Cardiac atrium fibroblast (primary cell): ENCODE measurements around the gene CACNG7. TPM values are rescaled to one million over a fixed set of nuclear protein-coding genes. Genes with fewer than 3 reads are reported as not detected.

Experiments used
- total RNA-seq: library from RNA; depleted of rRNA; stranded (reverse); fragments of >200 nt; gene quantifications from 2 replicates; pipeline ENCODE4 v1.2.3, GENCODE V29; 2015

The CACNG7 gene, protein sequence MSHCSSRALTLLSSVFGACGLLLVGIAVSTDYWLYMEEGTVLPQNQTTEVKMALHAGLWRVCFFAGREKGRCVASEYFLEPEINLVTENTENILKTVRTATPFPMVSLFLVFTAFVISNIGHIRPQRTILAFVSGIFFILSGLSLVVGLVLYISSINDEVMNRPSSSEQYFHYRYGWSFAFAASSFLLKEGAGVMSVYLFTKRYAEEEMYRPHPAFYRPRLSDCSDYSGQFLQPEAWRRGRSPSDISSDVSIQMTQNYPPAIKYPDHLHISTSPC
- 6.3 and 11.3 TPM in 2 replicates for total RNA-seq

DNA sequence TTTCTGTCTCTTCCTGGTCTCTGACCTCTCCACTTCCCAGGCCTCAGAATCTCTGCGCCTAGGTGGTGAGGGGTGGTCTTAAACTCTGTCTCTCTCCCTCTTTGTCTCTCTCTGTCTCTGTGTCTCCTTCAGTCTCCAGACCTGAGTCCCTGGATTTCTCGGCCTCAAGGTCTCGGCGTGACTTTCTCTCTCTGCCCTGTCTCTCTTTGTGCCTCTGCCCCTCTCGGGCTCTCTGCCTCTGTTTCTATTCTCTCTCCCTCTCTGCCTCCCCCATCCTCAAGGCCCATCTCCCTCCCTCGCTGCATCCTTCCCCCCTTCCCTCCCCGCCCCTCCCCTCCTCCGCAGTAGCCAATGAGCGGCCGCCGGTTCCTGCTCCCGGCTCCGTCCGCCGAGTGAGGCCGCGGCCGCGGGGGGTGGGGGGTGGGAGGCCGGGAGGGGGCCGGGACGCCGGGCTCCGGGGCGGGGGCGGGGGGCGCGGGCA lies at the start of gene CACNG7:
Gene CACNG7 (plus strand): TSS at position 344 of the 481 bp plus-strand sequence. CDS start 3,554 bp downstream, outside the sequence.

DNA sequence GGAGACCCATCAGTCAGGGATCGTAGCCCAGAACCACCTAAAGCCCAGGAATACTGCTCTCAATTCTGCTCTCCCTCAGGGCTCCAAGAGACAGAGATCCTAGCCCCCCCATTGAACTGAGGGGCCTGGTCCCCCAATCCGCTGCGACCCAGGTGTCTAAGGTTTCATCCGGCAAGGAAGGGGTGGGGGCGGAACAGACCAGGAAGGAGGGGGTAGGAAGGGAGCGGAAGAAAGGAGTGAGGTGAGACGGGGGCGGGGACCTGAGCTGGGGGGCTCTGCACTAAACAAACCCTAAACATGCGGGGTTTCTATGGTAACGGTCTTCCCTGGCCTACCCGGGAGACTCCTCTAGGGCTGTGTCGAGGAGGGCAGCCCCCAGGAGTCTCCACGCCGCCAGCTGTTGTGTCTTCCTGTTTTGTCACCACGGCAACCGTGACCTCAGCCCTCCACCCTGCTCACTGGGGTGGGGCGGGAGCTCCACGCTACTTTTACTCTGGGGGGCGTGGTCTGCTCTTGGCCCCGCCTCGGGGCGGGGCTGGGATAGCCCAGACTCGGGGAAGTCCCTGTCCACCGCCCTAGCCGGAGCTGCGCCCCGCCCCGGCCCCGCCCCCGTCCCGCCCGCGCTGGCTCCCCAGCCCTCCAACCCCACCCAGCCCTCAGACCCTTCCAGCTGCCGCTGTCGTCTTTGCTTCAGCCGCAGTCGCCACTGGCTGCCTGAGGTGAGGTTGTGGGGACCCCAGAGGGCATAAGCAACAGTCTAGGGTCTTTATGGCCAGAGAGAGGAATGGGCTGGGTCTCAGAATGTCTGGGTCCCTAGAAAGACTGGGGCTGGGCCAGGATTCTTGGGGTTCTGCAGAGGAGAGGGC lies 41.6 kb upstream of the CACNG7 start, which contains the start of gene MYADM:
Gene MYADM (plus strand): TSS at position 659 of the 866 bp plus-strand sequence. CDS start 5,647 bp downstream, outside the sequence.

DNA sequence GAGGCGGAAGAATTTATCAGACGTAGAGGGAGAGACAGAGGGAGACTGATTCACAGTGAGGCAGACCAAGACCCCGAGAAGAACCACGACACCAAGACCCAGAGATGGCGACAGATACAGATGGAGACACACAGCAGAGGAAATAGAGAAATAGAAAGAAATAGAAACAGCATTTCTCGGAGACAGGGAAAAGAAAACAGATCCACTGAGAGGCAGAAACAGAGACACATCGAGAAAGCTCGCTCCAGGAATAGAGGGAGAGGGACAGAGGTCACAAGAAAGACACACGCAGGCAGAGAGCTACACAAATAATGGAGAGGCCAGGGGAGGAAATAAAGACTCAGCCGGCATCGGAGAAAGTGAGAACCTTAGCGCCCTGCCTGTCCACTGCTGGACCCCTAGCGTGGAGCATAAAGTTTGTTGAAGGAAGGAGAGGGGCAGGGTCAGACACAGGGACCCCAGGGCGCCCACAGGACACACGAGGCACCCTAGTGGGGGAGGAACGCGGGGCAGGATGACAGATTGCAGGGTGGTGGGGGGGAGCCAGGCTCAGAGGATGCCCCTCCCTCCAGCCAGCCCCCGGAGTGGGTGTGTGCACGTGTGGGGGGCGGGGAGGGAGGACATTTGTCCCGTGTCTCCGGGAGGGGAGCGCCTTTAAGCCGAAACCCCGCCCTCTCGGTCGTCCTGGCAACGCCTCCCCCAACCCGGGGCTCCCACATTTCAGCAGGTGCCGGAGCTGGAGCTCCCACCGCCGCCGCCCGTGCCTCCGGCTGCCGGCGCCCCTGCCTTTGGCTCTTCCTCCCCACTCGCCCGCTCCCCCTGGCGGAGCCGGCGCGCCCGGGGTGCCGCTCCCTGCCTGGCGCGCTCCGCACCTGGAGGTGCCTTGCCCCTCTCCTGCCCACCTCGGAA lies 27.3 kb upstream of the CACNG7 start, which contains the start of gene PRKCG:
Gene PRKCG (plus strand): TSS at position 716 of the 909 bp plus-strand sequence. CDS start 298 bp downstream, outside the sequence.

DNA sequence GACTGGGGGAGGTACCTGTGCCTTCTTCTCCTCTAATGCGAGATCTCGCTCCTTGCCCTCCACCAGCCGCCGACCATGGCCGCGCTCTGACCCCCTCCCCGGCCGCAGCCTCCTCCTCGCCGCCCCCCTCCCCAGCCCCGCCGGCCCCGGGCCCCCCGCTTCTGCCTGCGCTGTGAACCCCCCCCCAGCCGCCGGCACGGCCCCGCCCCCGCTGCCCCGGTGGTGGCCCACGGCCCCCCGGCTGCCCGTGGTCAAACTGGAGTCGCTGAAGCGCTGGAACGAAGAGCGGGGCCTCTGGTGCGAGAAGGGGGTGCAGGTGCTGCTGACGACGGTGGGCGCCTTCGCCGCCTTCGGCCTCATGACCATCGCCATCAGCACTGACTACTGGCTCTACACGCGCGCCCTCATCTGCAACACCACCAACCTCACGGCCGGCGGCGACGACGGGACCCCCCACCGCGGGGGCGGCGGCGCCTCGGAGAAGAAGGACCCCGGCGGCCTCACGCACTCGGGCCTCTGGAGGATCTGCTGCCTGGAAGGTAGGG lies 53.9 kb downstream of the CACNG7 start, which contains the start of gene CACNG8:
Gene CACNG8 (plus strand): TSS at position 51 of the 545 bp plus-strand sequence.

DNA sequence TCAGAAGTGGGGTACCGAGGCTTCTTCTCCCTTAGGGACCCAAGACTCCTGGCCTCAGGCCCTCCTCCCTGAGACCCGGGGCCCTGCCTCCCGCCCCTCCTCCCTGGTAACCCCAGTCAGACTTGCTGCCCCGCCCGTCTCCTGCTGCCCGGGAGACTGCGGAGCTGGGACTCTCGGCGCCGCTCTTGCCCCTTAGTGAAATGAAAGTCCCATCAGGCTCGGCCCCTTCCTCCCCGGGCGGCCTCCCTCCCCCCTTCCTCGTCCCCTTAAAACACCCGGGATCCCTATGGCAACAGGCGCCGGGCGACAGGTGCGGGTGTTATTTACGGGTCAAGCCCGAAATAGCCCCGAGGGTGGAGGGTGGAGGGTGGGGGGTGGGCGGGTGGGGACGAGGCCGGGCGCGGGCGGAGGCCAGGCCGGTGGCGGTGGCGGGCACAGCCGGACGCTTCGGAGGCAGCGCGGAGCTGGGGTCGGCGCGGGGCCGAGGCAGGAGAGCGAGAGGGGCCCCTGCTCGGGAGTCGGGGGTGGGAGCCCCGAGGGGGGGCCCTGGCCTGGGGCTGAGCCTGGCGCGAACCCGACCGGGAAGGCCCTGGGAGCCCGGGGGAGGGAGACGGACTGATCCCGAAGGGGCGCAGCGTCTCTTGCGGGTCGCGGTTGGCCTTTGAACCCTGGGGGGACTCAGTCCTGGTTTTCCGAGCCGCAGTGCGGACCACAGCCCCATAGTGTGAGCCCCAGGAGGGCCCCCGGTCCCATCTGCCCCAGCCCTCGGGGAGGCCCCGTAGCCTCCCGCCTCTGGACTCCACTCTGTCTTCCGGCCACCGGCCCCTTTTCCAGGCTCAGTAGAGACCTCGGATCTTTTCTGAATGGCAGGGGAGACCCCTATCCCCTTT lies 82.4 kb downstream of the CACNG7 start, which contains the start of gene CACNG6:
Gene CACNG6 (plus strand): TSS at position 414 of the 890 bp plus-strand sequence. CDS start 1,241 bp downstream, outside the sequence.

Other genes with a start within 250 kb of the CACNG7 start
- 0.32 TPM in 1 of 2 replicates, not detected in the other for gene NLRP12, start 85.0 kb upstream of the CACNG7 start, total RNA-seq
- gene MYADM, start 41.4 kb upstream of the CACNG7 start, total RNA-seq, result 107 and 148 TPM in 2 replicates
- 0.49 TPM in 1 of 2 replicates, not detected in the other for gene PRKCG, start 27.1 kb upstream of the CACNG7 start, total RNA-seq
- gene CACNG8, start 53.7 kb downstream of the CACNG7 start, total RNA-seq, result 0.72 and 0.97 TPM in 2 replicates
- 0.16 and 0.72 TPM in 2 replicates for gene CACNG6, start 82.4 kb downstream of the CACNG7 start, total RNA-seq
- gene VSTM1, start 154.6 kb downstream of the CACNG7 start, total RNA-seq, result not detected in 2 replicates
- not detected in 2 replicates for gene TARM1, start 172.1 kb downstream of the CACNG7 start, total RNA-seq
- 0.49 and 2.0 TPM in 2 replicates for gene OSCAR, start 191.5 kb downstream of the CACNG7 start, total RNA-seq
- gene NDUFA3, start 193.6 kb downstream of the CACNG7 start, total RNA-seq, result 13.4 and 40.8 TPM in 2 replicates
- gene TFPT, start 206.4 kb downstream of the CACNG7 start, total RNA-seq, result 13.9 and 22.2 TPM in 2 replicates
- 50.2 and 52.7 TPM in 2 replicates for gene PRPF31, start 206.5 kb downstream of the CACNG7 start, total RNA-seq
- 15.5 and 20.4 TPM in 2 replicates for gene CNOT3, start 228.5 kb downstream of the CACNG7 start, total RNA-seq